Brain microvascular endothelial cell (primary cell): Measurements from ENCODE around the gene ELP4.

Experiments
- DNase-seq: peaks from one replicate; pipeline ENCODE4 v3.0.0-alpha.2; 2020
- H3K27ac ChIP-seq: fragments of 250-450 bp; sonication (Bioruptor Pico); 2 replicates; pipeline ENCODE4 v1.5.1; 2020; ENCODE audit warnings: mild to moderate bottlenecking, moderate library complexity
- H3K27me3 ChIP-seq: fragments of 250-450 bp; sonication (Bioruptor Pico); replicated peaks from 2 replicates; pipeline ENCODE4 v1.5.1; 2020; ENCODE audit warnings: mild to moderate bottlenecking
- H3K36me3 ChIP-seq: fragments of 250-450 bp; sonication (Bioruptor Pico); replicated peaks from 2 replicates; pipeline ENCODE4 v1.5.1; 2020; ENCODE audit warnings: mild to moderate bottlenecking
- H3K4me3 ChIP-seq: 2 replicates; pipeline ENCODE4 v1.5.1; 2011; ENCODE audit warnings: low read depth, mild to moderate bottlenecking, control low read depth, low read length, moderate library complexity
- in situ Hi-C: cut with HindIII; loops from 2 replicates; pipeline ENCODE4 v1.10.0; 2017; ENCODE audit warnings: low sequenced_read_pairs, low pct_ligation_motif_present
- TF ChIP-seq, protein P1 (sequence below): IDR thresholded peaks from 2 replicates; pipeline ENCODE4 v1.5.1; 2011; ENCODE audit warnings: low read depth, mild to moderate bottlenecking, moderate library complexity, low read length, control low read depth, inconsistent platforms; ENCODE audit errors: missing control alignments

Gene ELP4

DNA sequence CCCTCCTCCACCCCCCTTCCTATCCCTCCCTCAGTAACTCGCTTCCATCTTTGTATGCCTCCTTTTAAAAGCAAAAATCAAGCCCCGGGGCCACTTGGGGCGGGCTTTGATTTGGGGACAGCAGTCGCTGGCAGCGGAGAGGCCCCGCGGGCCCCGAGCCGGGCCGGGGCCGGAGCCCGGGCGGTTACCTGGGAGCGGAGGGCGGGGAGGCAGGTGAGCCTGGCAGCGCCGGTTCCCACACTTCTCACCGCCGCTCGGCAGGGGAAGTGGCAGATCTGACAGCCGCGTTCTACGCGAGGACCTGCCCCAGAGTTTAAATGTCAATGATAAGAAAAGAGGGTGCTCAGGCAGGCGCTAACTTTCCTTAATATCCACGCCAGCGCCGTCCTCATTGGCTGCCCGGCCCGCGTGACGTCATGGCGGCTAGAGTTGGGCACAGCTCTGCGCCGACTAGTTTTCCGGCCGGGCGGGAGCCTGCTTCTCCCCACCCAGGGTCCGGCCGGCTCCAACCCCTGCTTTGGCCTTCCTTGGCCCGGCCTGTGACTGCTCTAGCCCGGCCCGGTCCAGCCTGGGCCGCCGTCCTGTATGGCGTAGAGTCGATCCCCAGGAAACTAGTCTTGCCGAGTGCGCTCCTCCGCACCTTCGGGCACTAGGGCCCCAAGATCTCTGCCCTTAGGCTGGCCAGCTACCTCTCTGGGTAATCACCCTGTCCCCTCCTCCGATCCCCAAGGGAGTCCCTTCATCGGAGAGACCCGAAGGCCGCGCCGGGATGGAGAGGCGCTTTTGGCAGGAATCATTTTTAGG is 308.3 kb downstream of the ELP4 start:
- DNase-seq, result no peak
- H3K27me3 ChIP-seq, result peaks cover 96% of the 10 kb centered on the region
- no peak overlapping the region for H3K4me3 ChIP-seq
- H3K36me3 ChIP-seq, result no peaks in the 10 kb centered on the region
- no peak overlapping the region for H3K27ac ChIP-seq
- TF ChIP-seq, protein P1, sequence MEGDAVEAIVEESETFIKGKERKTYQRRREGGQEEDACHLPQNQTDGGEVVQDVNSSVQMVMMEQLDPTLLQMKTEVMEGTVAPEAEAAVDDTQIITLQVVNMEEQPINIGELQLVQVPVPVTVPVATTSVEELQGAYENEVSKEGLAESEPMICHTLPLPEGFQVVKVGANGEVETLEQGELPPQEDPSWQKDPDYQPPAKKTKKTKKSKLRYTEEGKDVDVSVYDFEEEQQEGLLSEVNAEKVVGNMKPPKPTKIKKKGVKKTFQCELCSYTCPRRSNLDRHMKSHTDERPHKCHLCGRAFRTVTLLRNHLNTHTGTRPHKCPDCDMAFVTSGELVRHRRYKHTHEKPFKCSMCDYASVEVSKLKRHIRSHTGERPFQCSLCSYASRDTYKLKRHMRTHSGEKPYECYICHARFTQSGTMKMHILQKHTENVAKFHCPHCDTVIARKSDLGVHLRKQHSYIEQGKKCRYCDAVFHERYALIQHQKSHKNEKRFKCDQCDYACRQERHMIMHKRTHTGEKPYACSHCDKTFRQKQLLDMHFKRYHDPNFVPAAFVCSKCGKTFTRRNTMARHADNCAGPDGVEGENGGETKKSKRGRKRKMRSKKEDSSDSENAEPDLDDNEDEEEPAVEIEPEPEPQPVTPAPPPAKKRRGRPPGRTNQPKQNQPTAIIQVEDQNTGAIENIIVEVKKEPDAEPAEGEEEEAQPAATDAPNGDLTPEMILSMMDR, result no peak
- in situ Hi-C loops, result no loop called here

DNA sequence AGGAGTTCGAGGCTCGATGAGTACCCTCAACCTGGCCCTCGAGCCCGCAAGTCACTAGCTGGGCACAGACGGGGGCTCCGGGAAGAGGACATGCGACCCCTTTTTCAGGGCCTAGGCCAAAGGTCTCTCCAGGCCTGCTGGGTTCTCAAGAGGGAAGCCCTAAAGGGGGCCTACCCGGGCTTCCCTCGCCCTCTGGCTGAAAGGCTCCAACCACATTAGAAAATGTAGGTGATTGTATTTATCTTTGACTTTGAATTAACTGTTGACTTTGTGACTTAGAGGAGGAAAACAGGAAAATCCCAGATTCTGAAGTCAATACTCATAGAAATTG is 308.8 kb downstream of the ELP4 start:
- Histone ChIP-seq H3K27me3 (peaks cover 98% of the 10 kb centered on the region), H3K4me3 (no peak overlapping the region), H3K36me3 (no peaks in the 10 kb centered on the region), H3K27ac (no peak overlapping the region)
- TF ChIP-seq, protein P1, result no peak
- DNase-seq, result no peak
- in situ Hi-C loops, result no loop called here

DNA sequence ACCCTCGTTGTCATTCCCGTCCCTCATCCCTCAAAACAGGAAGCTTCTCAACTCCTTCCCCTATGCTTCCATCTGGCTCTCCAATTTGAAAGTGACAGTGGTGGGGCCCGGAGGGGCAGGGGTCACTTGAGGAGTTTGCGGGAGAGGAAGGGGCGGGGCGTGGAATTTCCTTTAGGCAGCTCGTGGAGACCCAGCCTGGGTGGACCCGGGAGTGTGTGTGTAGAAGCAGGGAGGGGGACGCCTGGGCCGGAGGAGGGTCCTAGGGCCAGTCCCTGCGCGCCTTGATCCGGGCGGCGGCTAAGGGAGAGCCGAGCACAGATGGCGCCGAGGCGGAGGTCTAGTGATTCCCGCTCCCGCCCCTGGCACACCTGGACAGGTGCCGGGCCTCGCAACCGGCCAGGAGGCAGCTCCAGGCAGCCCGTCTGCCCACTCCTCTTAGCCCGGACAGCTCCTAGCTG is 309.3 kb downstream of the ELP4 start:
- in situ Hi-C loops, result no loop called here
- Histone ChIP-seq H3K4me3 (no peak overlapping the region), H3K27ac (no peak overlapping the region), H3K36me3 (no peaks in the 10 kb centered on the region), H3K27me3 (peaks cover 98% of the 10 kb centered on the region)
- DNase-seq, result no peak
- TF ChIP-seq, protein P1, result no peak

DNA sequence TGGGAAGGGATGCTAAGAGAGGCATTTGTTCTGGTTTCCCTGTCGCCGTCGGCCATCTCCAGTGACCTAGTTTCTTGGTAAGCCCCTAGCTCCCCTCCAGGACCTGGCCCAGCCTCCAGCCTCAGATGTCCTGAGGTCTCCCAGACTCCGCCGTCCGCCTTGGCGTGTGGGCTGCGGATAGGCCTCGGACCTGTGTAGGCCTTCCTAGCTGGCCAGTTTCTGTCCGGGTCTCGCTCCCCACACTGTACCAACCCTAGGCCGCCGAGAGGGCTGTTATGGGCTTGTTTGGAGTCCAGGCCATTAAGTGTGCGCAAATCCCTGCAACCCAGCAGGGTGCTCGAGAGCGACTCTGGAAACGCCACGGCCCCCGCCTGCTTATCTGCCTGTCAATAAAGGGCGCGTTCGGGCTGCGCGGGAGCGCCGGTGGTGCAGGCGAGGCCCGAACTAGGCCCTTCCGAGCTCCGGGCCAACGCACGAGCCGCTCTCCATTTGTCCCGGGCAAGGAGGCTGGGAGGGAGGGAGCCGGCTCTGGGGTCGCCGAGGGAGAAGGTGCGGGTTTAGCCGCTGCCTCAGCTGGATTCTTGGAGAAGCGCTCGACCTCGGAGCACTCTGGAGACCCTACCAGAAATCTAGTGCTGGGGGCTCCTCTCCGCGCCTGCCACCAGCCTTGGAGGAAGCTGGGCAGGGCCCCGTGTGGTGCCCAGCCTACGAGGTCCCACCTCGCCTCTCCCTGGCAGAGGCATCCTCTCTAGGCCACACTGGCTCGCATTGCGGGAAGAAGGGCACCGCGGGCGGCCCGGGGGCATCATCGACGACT is 310.3 kb downstream of the ELP4 start:
- Histone ChIP-seq H3K4me3 (no peak overlapping the region), H3K27me3 (peaks cover 98% of the 10 kb centered on the region), H3K27ac (no peak overlapping the region), H3K36me3 (no peaks in the 10 kb centered on the region)
- TF ChIP-seq, protein P1, result no peak
- in situ Hi-C loops, result loop anchor here (10.0 kb wide), 1 partner anchor 615 kb away; the partner anchor contains the start of gene WT1
- no peak for DNase-seq

DNA sequence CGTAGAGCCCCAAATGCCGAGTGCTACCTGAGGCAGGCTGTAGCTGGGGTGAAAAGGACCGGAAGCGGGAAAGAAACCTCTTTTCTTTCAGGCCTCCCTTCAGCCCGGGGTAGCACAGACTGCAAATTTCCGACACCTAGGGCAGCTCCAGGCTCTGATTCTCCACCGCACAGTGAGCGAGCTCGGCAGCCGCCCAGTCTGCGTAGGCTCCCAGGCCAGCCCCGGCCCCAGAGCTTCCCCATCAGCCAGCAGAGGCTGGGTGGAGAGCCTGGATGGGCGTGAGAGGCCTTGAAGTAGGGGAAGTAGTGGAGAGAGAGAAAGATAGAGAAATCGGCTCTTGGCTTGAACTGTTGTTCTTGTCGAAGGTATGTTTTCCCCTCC is 310.9 kb downstream of the ELP4 start:
- H3K27me3 ChIP-seq, result peaks cover 98% of the 10 kb centered on the region
- in situ Hi-C loops, result loop anchor here (10.0 kb wide), 1 partner anchor 614 kb away; the partner anchor contains the start of gene WT1
- no peak overlapping the region for H3K4me3 ChIP-seq
- no peak overlapping the region for H3K27ac ChIP-seq
- no peak for DNase-seq
- TF ChIP-seq, protein P1, result no peak
- H3K36me3 ChIP-seq, result no peaks in the 10 kb centered on the region
